Thyroid gland (tissue), 4 donors: ENCODE results near the gene ACTR10. TPM values are rescaled to one million over a fixed set of nuclear protein-coding genes. Genes with fewer than 3 reads are reported as not detected.

Experiments
- DNase-seq, 2 donors: peaks; one replicate each; pipeline ENCODE4 v3.0.0-alpha.2; 2019
- H3K27ac ChIP-seq, 3 donors: fragments of 200-600 bp; sonication (generic); 1 replicate in 2 of 3; 2 replicates in 1 of 3; pipeline ENCODE4 v1.5.1; 2016 to 2019; ENCODE audit warnings: mild to moderate bottlenecking in 1 of 3, moderate library complexity in 1 of 3
- H3K27me3 ChIP-seq: fragments of 200-600 bp; sonication (generic); one replicate; pipeline ENCODE4 v1.5.1; 2019
- H3K36me3 ChIP-seq, 2 donors: fragments of 200-600 bp; sonication (generic); one replicate each; pipeline ENCODE4 v1.5.1; 2016 to 2019
- H3K4me1 ChIP-seq, 2 donors: fragments of 200-600 bp; sonication (generic); one replicate each; pipeline ENCODE4 v1.5.1; 2017 to 2019
- H3K4me3 ChIP-seq, 3 donors: fragments of 200-600 bp; sonication (generic); replicated peaks in 1 of 3; 1 replicate in 2 of 3; 2 replicates in 1 of 3; pipeline ENCODE4 v1.5.1; 2016; ENCODE audit warnings: mild to moderate bottlenecking in 1 of 3
- H3K9me3 ChIP-seq: fragments of 200-600 bp; sonication (generic); one replicate; pipeline ENCODE4 v1.5.1; 2017
- CTCF ChIP-seq, 6 experiments: fragments of 200-600 bp in 3 of 6; fragments of 450-650 bp in 3 of 6; sonication (generic) in 3 of 6; IDR thresholded peaks; one replicate each; pipeline ENCODE4 v1.5.1; 2016 to 2019; ENCODE audit warnings: antibody characterized with exemption in 6 of 6, mild to moderate bottlenecking in 2 of 6, inconsistent platforms in 1 of 6, moderate library complexity in 1 of 6
- POLR2A ChIP-seq, 2 donors: fragments of 450-650 bp; IDR thresholded peaks; one replicate each; pipeline ENCODE4 v1.6.1; 2017; ENCODE audit warnings: antibody characterized with exemption in 2 of 2, mild to moderate bottlenecking in 2 of 2, moderate library complexity in 1 of 2
- WGBS, 2 donors: methylation state at CpG; one replicate each; pipeline ENCODE4 v1.1.5; 2017; 5-methylcytosine and 5-hydroxymethylcytosine counted together
- intact Hi-C: fragments of 100-400 bp; cut with DNase I; formaldehyde crosslinking; loops from one replicate; pipeline ENCODE4 v1.15.1; 2023
- total RNA-seq, 4 donors: library from RNA; depleted of rRNA; stranded (reverse); fragments of >200 nt; gene quantifications; one replicate each; pipeline ENCODE4 v1.2.3, GENCODE V29; 2016

ACTR10 gene
- total RNA-seq, 4 donors from 2014 or later = 59.8 to 79.1 (median 69.0) TPM

- Histone ChIP-seq H3K27me3 (no peaks in the 10 kb centered on the region), H3K36me3 (peaks cover 59 to 80% of the 10 kb centered on the region in 2 donors), H3K9me3 (no peaks in the 10 kb centered on the region), H3K27ac (no peak overlapping the region), H3K4me3 (no peak overlapping the region), H3K4me1 (no peaks in the 10 kb centered on the region)
- no peak for DNase-seq
- intact Hi-C loops = no loop called here
- TF ChIP-seq POLR2A (IDR thresholded peaks at IDR 0.05) = no peak
- TF ChIP-seq CTCF (IDR thresholded peaks at IDR 0.05) = no peak
Measured at GRCh38 chr14:58265401-58265800, 65.5 kb downstream of the ACTR10 start.

- H3K27ac ChIP-seq = no peak overlapping the region
- H3K4me3 ChIP-seq = no peak overlapping the region
- no peaks in the 10 kb centered on the region for H3K9me3 ChIP-seq
- H3K4me1 ChIP-seq = peaks cover under 1 to 5% of the 10 kb centered on the region in 2 donors
- 86 to 93% methylated on average over 2 of the region's 2 CpGs for WGBS, 2 donors
- peaks cover 52 to 54% of the 10 kb centered on the region in 2 donors for H3K36me3 ChIP-seq
- TF ChIP-seq POLR2A (IDR thresholded peaks at IDR 0.05) = no peak
- no peak for TF ChIP-seq CTCF (IDR thresholded peaks at IDR 0.05)
- intact Hi-C loops = no loop called here
- H3K27me3 ChIP-seq = no peaks in the 10 kb centered on the region
- DNase-seq = no peak
Measured at GRCh38 chr14:58270628-58271027, 70.7 kb downstream of the ACTR10 start.

GRCh38 chr14:58272588-58273372 lies 72.8 kb downstream of the ACTR10 start:
- TF ChIP-seq POLR2A (IDR thresholded peaks at IDR 0.05) (no peak), CTCF (IDR thresholded peaks at IDR 0.05) (no peak)
- no peaks in the 10 kb centered on the region for H3K9me3 ChIP-seq
- WGBS, 2 donors = 64 to 69% methylated on average over 4 of the region's 4 CpGs
- no peak overlapping the region for H3K27ac ChIP-seq
- no peak overlapping the region for H3K4me3 ChIP-seq
- H3K4me1 ChIP-seq = peaks cover 5 to 7% of the 10 kb centered on the region in 2 donors
- intact Hi-C loops = no loop called here
- peaks cover 36 to 45% of the 10 kb centered on the region in 2 donors for H3K36me3 ChIP-seq
- H3K27me3 ChIP-seq = no peaks in the 10 kb centered on the region
- DNase-seq = peak in 1 of 2 donors; percentile 20

GRCh38 chr14:58274881-58275280 lies 74.9 kb downstream of the ACTR10 start:
- no peak for TF ChIP-seq CTCF (IDR thresholded peaks at IDR 0.05)
- TF ChIP-seq POLR2A (IDR thresholded peaks at IDR 0.05) = no peak
- DNase-seq = no peak
- Histone ChIP-seq H3K4me3 (no peak overlapping the region), H3K9me3 (no peaks in the 10 kb centered on the region), H3K36me3 (peaks cover 18 to 31% of the 10 kb centered on the region in 2 donors), H3K27ac (no peak overlapping the region), H3K27me3 (no peaks in the 10 kb centered on the region), H3K4me1 (peaks cover 5 to 7% of the 10 kb centered on the region in 2 donors)
- intact Hi-C loops = no loop called here

- WGBS, 2 donors = 78 to 85% methylated on average over 2 of the region's 2 CpGs
- no peak overlapping the region for H3K27ac ChIP-seq
- no peak overlapping the region for H3K4me3 ChIP-seq
- H3K27me3 ChIP-seq = no peaks in the 10 kb centered on the region
- H3K4me1 ChIP-seq = peaks cover 5 to 12% of the 10 kb centered on the region in 2 donors
- TF ChIP-seq CTCF (IDR thresholded peaks at IDR 0.05) (no peak), POLR2A (IDR thresholded peaks at IDR 0.05) (no peak)
- H3K9me3 ChIP-seq = no peaks in the 10 kb centered on the region
- intact Hi-C loops = no loop called here
- H3K36me3 ChIP-seq = peaks cover 15 to 23% of the 10 kb centered on the region in 2 donors
- DNase-seq = no peak
Measured at GRCh38 chr14:58275527-58276190, 75.7 kb downstream of the ACTR10 start.
